H1 (cell line): ENCODE data around the gene SENP1. TPM values are rescaled to one million over a fixed set of nuclear protein-coding genes. Genes with fewer than 3 reads are reported as not detected.

Experiments used
- BACH1 ChIP-seq: IDR thresholded peaks from 2 replicates; pipeline ENCODE4 v1.6.1; 2012; ENCODE audit warnings: low read length, improper control_type of control experiment
- CBX5 ChIP-seq: fragments of 300-800, 300-1000 bp; sonication (generic); IDR thresholded peaks from 2 replicates; pipeline ENCODE4 v1.7.1; 2016; ENCODE audit warnings: antibody characterized with exemption, low read length, low read depth
- CREB1 ChIP-seq: IDR thresholded peaks from 2 replicates; pipeline ENCODE4 v1.6.1; 2012; ENCODE audit warnings: inconsistent platforms
- KDM1A ChIP-seq: fragments of 200-600, 300-600 bp; sonication (generic); IDR thresholded peaks from 2 replicates; pipeline ENCODE4 v1.7.1; 2016; ENCODE audit warnings: mild to moderate bottlenecking, low read length, borderline replicate concordance
- NRF1 ChIP-seq: IDR thresholded peaks from 2 replicates; pipeline ENCODE4 v1.6.1; 2011; ENCODE audit warnings: mild to moderate bottlenecking, low read depth, low read length, improper control_type of control experiment
- PHF8 ChIP-seq: fragments of 200-600 bp; sonication (generic); conservative IDR thresholded peaks from 2 replicates; pipeline ENCODE4 v1.7.1; 2012; ENCODE audit warnings: low read depth, mild to moderate bottlenecking, inconsistent platforms, low read length, moderate library complexity
- TBP ChIP-seq: IDR thresholded peaks from 2 replicates; pipeline ENCODE4 v1.6.1; 2011; ENCODE audit warnings: low read depth, low read length, improper control_type of control experiment
- polyA plus RNA-seq, 7 experiments: library from polyadenylated mRNA; depleted of rRNA in 3 of 7; stranded (reverse) in 5 of 7; unstranded in 2 of 7; fragments of >200 nt in 5 of 7; fragments of 200-250 nt in 2 of 7; gene quantifications; 1 replicate in 5 of 7; 2 replicates in 1 of 7; 4 replicates in 1 of 7; pipeline versions ENCODE4 v1.2.1 to v1.2.3, GENCODE V29; 2011 to 2013; ENCODE audit warnings: missing spikeins in 2 of 7, mixed read lengths in 2 of 7
- total RNA-seq: library from RNA; stranded (reverse); fragmentation: NEBNext Ultra II Directional; extraction: Animal tissue kit (Norgen Biotek cat#: 25700); gene quantifications from 2 replicates; pipeline ENCODE4 v1.2.1, GENCODE V29; 2021

SENP1 gene
- total and polyA plus RNA-seq, 2 of the 8 experiments (the other 6 are each of a cell fraction or from before 2014, with no cell fraction given) = 14.2 to 31.5 TPM

GRCh38 chr12:48109424-48109823 is 3.5 kb upstream of the SENP1 start (continued):
- TF ChIP-seq PHF8 (no peak), CBX5 (no peak), CREB1 (no peak), NRF1 (no peak), KDM1A (no peak), BACH1 (no peak), TBP (no peak)
- TF ChIP-seq, all 59 proteins: peak for 0
